Measurements from ENCODE around the gene KRTAP4-3.

The KRTAP4-3 gene

GRCh38 chr17:41145261-41145660, 22.8 kb downstream of the KRTAP4-3 start:
- TF ChIP-seq EZH2phosphoT487 (IDR thresholded peaks at IDR 0.05; ENCODE audit: borderline replicate concordance) (no peak), CTCF (conservative IDR thresholded peaks at IDR 0.05; ENCODE audit: low read length) (no peak)
- Histone ChIP-seq H3K9ac (ENCODE audit: low read depth, low read length, poor library complexity, severe bottlenecking) (no peak overlapping the region), H3K4me1 (ENCODE audit: insufficient read depth, low read length, poor library complexity, severe bottlenecking) (peaks cover 4% of the 10 kb centered on the region), H3K9me2 (replicated peaks; ENCODE audit: low read depth, low read length) (no peaks in the 10 kb centered on the region), H4K20me1 (ENCODE audit: insufficient read depth, low read length, poor library complexity, severe bottlenecking) (no peaks in the 10 kb centered on the region), H3F3A (ENCODE audit: low read depth) (no peaks in the 10 kb centered on the region), H3K4me2 (ENCODE audit: low read depth, low read length, poor library complexity, severe bottlenecking) (no peak overlapping the region), H3K9me3 (ENCODE audit: insufficient read depth, low read depth, low read length) (peaks cover 8% of the 10 kb centered on the region; the same call in 1 of the 2 replicates), H3K79me2 (ENCODE audit: insufficient read depth, low read length) (no peaks in the 10 kb centered on the region), H3K27me3 (ENCODE audit: insufficient read depth, low read length, poor library complexity, severe bottlenecking) (no peaks in the 10 kb centered on the region), H3K36me3 (ENCODE audit: insufficient read depth, low read length) (no peaks in the 10 kb centered on the region), H2AFZ (ENCODE audit: low read length) (no peak overlapping the region), H3K4me3 (ENCODE audit: low read length, poor library complexity, severe bottlenecking) (no peak overlapping the region)

GRCh38 chr17:41144846-41145245, 23.2 kb downstream of the KRTAP4-3 start:
- H3K4me2 ChIP-seq (ENCODE audit: low read depth, low read length, poor library complexity, severe bottlenecking) = no peak overlapping the region
- no peaks in the 10 kb centered on the region for H4K20me1 ChIP-seq (ENCODE audit: insufficient read depth, low read length, poor library complexity, severe bottlenecking)
- no peak overlapping the region for H2AFZ ChIP-seq (ENCODE audit: low read length)
- no peaks in the 10 kb centered on the region for H3F3A ChIP-seq (ENCODE audit: low read depth)
- no peak overlapping the region for H3K4me3 ChIP-seq (ENCODE audit: low read length, poor library complexity, severe bottlenecking)
- no peak overlapping the region for H3K9ac ChIP-seq (ENCODE audit: low read depth, low read length, poor library complexity, severe bottlenecking)
- no peaks in the 10 kb centered on the region for H3K79me2 ChIP-seq (ENCODE audit: insufficient read depth, low read length)
- peaks cover 4% of the 10 kb centered on the region for H3K4me1 ChIP-seq (ENCODE audit: insufficient read depth, low read length, poor library complexity, severe bottlenecking)
- no peaks in the 10 kb centered on the region for H3K27me3 ChIP-seq (ENCODE audit: insufficient read depth, low read length, poor library complexity, severe bottlenecking)
- H3K36me3 ChIP-seq (ENCODE audit: insufficient read depth, low read length) = no peaks in the 10 kb centered on the region
- TF ChIP-seq EZH2phosphoT487 (IDR thresholded peaks at IDR 0.05; ENCODE audit: borderline replicate concordance) = no peak
- TF ChIP-seq CTCF (conservative IDR thresholded peaks at IDR 0.05; ENCODE audit: low read length) = no peak
- no peaks in the 10 kb centered on the region for H3K9me2 ChIP-seq (replicated peaks; ENCODE audit: low read depth, low read length)
- H3K9me3 ChIP-seq (ENCODE audit: insufficient read depth, low read depth, low read length) = peaks cover 9% of the 10 kb centered on the region; the same call in 1 of the 2 replicates

GRCh38 chr17:41141361-41141760, 26.7 kb downstream of the KRTAP4-3 start:
- no peaks in the 10 kb centered on the region for H3K27me3 ChIP-seq (ENCODE audit: insufficient read depth, low read length, poor library complexity, severe bottlenecking)
- no peaks in the 10 kb centered on the region for H3F3A ChIP-seq (ENCODE audit: low read depth)

More at GRCh38 chr17:41141361-41141760, 26.7 kb downstream of the KRTAP4-3 start:
- H3K9me3 ChIP-seq (ENCODE audit: insufficient read depth, low read depth, low read length) = peaks cover 9% of the 10 kb centered on the region; the same call in 1 of the 2 replicates
- no peaks in the 10 kb centered on the region for H3K79me2 ChIP-seq (ENCODE audit: insufficient read depth, low read length)
- no peaks in the 10 kb centered on the region for H3K4me1 ChIP-seq (ENCODE audit: insufficient read depth, low read length, poor library complexity, severe bottlenecking)
- H3K4me3 ChIP-seq (ENCODE audit: low read length, poor library complexity, severe bottlenecking) = no peak overlapping the region
- H3K4me2 ChIP-seq (ENCODE audit: low read depth, low read length, poor library complexity, severe bottlenecking) = no peak overlapping the region
- no peaks in the 10 kb centered on the region for H4K20me1 ChIP-seq (ENCODE audit: insufficient read depth, low read length, poor library complexity, severe bottlenecking)
- TF ChIP-seq CTCF (conservative IDR thresholded peaks at IDR 0.05; ENCODE audit: low read length) (no peak), EZH2phosphoT487 (IDR thresholded peaks at IDR 0.05; ENCODE audit: borderline replicate concordance) (no peak)
- H3K36me3 ChIP-seq (ENCODE audit: insufficient read depth, low read length) = no peaks in the 10 kb centered on the region
- H2AFZ ChIP-seq (ENCODE audit: low read length) = no peak overlapping the region
- no peak overlapping the region for H3K9ac ChIP-seq (ENCODE audit: low read depth, low read length, poor library complexity, severe bottlenecking)
- no peaks in the 10 kb centered on the region for H3K9me2 ChIP-seq (replicated peaks; ENCODE audit: low read depth, low read length)

Measured in Loucy (cell line).